HEK293T (cell line): ENCODE results near the gene GALNT2.

Source experiments
- CTCF ChIA-PET: fragments of 350-600 bp; formaldehyde crosslinking; extraction: SDS; loops from one replicate; lab custom pipeline; 2021; ENCODE audit warnings: antibody characterized with exemption, inconsistent platforms; lab: Yijun Ruan, JAX
- POLR2A ChIA-PET: fragments of 350-600 bp; formaldehyde crosslinking; extraction: SDS; loops from one replicate; lab custom pipeline; 2020; ENCODE audit warnings: antibody characterized with exemption, inconsistent platforms; lab: Yijun Ruan, JAX
- DNase-seq: peaks from one replicate; pipeline ENCODE4 v3.0.0; 2012; ENCODE audit warnings: mixed read lengths; ENCODE audit errors: extremely low spot score
- ARNT ChIP-seq: fragments of 450-650 bp; IDR thresholded peaks from 2 replicates; pipeline ENCODE4 v1.6.1; 2017; ENCODE audit warnings: mild to moderate bottlenecking
- BHLHE40 ChIP-seq: fragments of 450-650 bp; IDR thresholded peaks from 2 replicates; pipeline ENCODE4 v1.6.1; 2016; ENCODE audit warnings: mild to moderate bottlenecking, moderate library complexity, borderline replicate concordance
- CTBP1 ChIP-seq: fragments of 450-650 bp; IDR thresholded peaks from 2 replicates; pipeline ENCODE4 v1.6.1; 2016; ENCODE audit warnings: borderline replicate concordance
- ELF4 ChIP-seq: fragments of 450-650 bp; IDR thresholded peaks from 2 replicates; pipeline ENCODE4 v1.6.1; 2017; ENCODE audit warnings: antibody characterized with exemption
- FOXA1 ChIP-seq: fragments of 450-650 bp; IDR thresholded peaks from 2 replicates; pipeline ENCODE4 v1.6.1; 2016; ENCODE audit warnings: mild to moderate bottlenecking
- FOXK2 ChIP-seq: fragments of 450-650 bp; IDR thresholded peaks from 2 replicates; pipeline ENCODE4 v1.6.1; 2016; ENCODE audit warnings: mild to moderate bottlenecking
- FOXM1 ChIP-seq: fragments of 450-650 bp; IDR thresholded peaks from 2 replicates; pipeline ENCODE4 v1.6.1; 2017; ENCODE audit warnings: mild to moderate bottlenecking, borderline replicate concordance
- HDGF ChIP-seq: fragments of 450-650 bp; IDR thresholded peaks from 2 replicates; pipeline ENCODE4 v1.6.1; 2017; ENCODE audit warnings: antibody characterized with exemption, borderline replicate concordance
- L3MBTL2 ChIP-seq: fragments of 450-650 bp; conservative IDR thresholded peaks from 2 replicates; pipeline ENCODE4 v1.6.1; 2016; ENCODE audit warnings: mild to moderate bottlenecking
- LEF1 ChIP-seq: fragments of 450-650 bp; IDR thresholded peaks from 2 replicates; pipeline ENCODE4 v1.6.1; 2017; ENCODE audit warnings: mild to moderate bottlenecking, borderline replicate concordance
- NFRKB ChIP-seq: fragments of 450-650 bp; IDR thresholded peaks from 2 replicates; pipeline ENCODE4 v1.6.1; 2016; ENCODE audit warnings: mild to moderate bottlenecking, moderate library complexity
- SP1 ChIP-seq: fragments of 450-650 bp; IDR thresholded peaks from 2 replicates; pipeline ENCODE4 v1.6.1; 2017
- SUZ12 ChIP-seq: fragments of 450-650 bp; IDR thresholded peaks from 2 replicates; pipeline ENCODE4 v1.6.1; 2016; ENCODE audit warnings: mild to moderate bottlenecking
- TARDBP ChIP-seq: fragments of 450-650 bp; IDR thresholded peaks from 2 replicates; pipeline ENCODE4 v1.6.1; 2016
- ZNF384 ChIP-seq: fragments of 450-650 bp; IDR thresholded peaks from 2 replicates; pipeline ENCODE4 v1.6.1; 2016
- TF ChIP-seq, protein P1 (sequence below): fragments of 450-650 bp; IDR thresholded peaks from 2 replicates; pipeline ENCODE4 v1.6.1; 2016

The GALNT2 gene

GRCh38 chr1:230286166-230286889 lies 219.3 kb downstream of the GALNT2 start:
- ChIA-PET CTCF (no interaction called here), POLR2A (no interaction called here)
- no peak for TF ChIP-seq CTBP1
- no peak for TF ChIP-seq SP1
- no peak for TF ChIP-seq LEF1
- TF ChIP-seq ZNF384: no peak
- TF ChIP-seq FOXK2: no peak
- no peak for TF ChIP-seq ARNT
- TF ChIP-seq FOXA1: no peak
- no peak for DNase-seq

- no peak for DNase-seq
- CTCF ChIA-PET: interaction anchor here (0.6 kb wide), 1 partner anchor 642 kb away, joined by 3 read pairs; no protein-coding TSS in a partner anchor
- POLR2A ChIA-PET: no interaction called here
- no peak for TF ChIP-seq FOXM1
- TF ChIP-seq FOXK2: no peak
- TF ChIP-seq TARDBP: no peak
- no peak for TF ChIP-seq L3MBTL2
- TF ChIP-seq CTBP1: no peak
- no peak for TF ChIP-seq ELF4
These were observed 219.8 kb downstream of the GALNT2 start for GRCh38 chr1:230286890-230287269.

- DNase-seq: no peak
- ChIA-PET CTCF (no interaction called here), POLR2A (no interaction called here)
- TF ChIP-seq ELF4 (no peak), NFRKB (no peak), CTBP1 (no peak), L3MBTL2 (no peak), FOXK2 (no peak), ZNF384 (no peak), SP1 (no peak), SUZ12 (no peak), HDGF (no peak), FOXM1 (no peak), ARNT (no peak), FOXA1 (no peak), BHLHE40 (no peak), LEF1 (no peak)
- TF ChIP-seq, protein P1, sequence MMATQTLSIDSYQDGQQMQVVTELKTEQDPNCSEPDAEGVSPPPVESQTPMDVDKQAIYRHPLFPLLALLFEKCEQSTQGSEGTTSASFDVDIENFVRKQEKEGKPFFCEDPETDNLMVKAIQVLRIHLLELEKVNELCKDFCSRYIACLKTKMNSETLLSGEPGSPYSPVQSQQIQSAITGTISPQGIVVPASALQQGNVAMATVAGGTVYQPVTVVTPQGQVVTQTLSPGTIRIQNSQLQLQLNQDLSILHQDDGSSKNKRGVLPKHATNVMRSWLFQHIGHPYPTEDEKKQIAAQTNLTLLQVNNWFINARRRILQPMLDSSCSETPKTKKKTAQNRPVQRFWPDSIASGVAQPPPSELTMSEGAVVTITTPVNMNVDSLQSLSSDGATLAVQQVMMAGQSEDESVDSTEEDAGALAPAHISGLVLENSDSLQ: no peak
These were observed 220.8 kb downstream of the GALNT2 start for GRCh38 chr1:230287674-230288315.

GRCh38 chr1:230288641-230289349 lies 221.8 kb downstream of the GALNT2 start:
- no peak for DNase-seq
- CTCF ChIA-PET: interaction anchor here (0.6 to 1.0 kb wide), 2 partner anchors 18 to 104 kb away, joined by 3 to 5 read pairs; no protein-coding TSS in a partner anchor
- TF ChIP-seq LEF1 (no peak), HDGF (no peak), ARNT (no peak), TARDBP (no peak), ZNF384 (no peak), CTBP1 (no peak), BHLHE40 (no peak), FOXM1 (no peak), FOXA1 (no peak), L3MBTL2 (no peak), FOXK2 (no peak), NFRKB (no peak), SUZ12 (no peak), SP1 (no peak), ELF4 (no peak)
- TF ChIP-seq, protein P1: no peak
- POLR2A ChIA-PET: no interaction called here

DNA sequence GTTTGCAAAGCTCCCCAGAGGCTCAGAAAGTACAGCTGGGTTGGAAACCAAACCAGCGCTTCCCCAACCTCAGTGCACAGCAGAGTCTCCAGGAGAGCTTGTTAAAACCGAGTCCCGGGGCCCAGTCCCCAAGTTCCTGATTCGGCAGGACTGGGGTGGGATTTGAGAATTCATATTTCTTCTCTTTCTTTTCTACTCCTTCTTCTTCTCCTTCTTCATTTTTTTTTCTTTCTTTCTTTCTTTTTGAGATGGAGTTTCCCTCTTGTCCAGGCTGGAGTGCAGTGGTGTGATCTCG lies 222.3 kb downstream of the GALNT2 start:
- CTCF ChIA-PET: interaction anchor here (0.6 to 1.0 kb wide), 2 partner anchors 19 to 103 kb away, joined by 3 to 5 read pairs; no protein-coding TSS in a partner anchor
- TF ChIP-seq SP1: no peak
- TF ChIP-seq ELF4: no peak
- TF ChIP-seq NFRKB: no peak
- TF ChIP-seq CTBP1: no peak
- TF ChIP-seq FOXK2: no peak
- TF ChIP-seq BHLHE40: no peak
- no peak for TF ChIP-seq ZNF384
- no peak for TF ChIP-seq ARNT
- TF ChIP-seq, protein P1: no peak
- TF ChIP-seq LEF1: no peak
- no peak for TF ChIP-seq SUZ12
- TF ChIP-seq HDGF: no peak
- no peak for TF ChIP-seq FOXM1
- TF ChIP-seq FOXA1: no peak
- no peak for TF ChIP-seq TARDBP
- POLR2A ChIA-PET: no interaction called here

More for the DNA sequence above, 222.3 kb downstream of the GALNT2 start:
- no peak for DNase-seq
